ENCODE results near the gene CBLL1.

Gene CBLL1

GRCh38 chr7:107712025-107712424, 31.9 kb upstream of the CBLL1 start:
- no peaks in the 10 kb centered on the region for H3K9me2 ChIP-seq (replicated peaks; ENCODE audit: insufficient read depth, low read length)
- H3K79me2 ChIP-seq (ENCODE audit: low read length) = no peaks in the 10 kb centered on the region
- H3K4me3 ChIP-seq (ENCODE audit: low read length) = no peak overlapping the region
- no peak for DNase-seq
- H3K9me3 ChIP-seq (replicated peaks; ENCODE audit: insufficient read depth, low read length) = no peaks in the 10 kb centered on the region
- no peak overlapping the region for H3K4me2 ChIP-seq (ENCODE audit: low read depth, low read length)
- H3K9ac ChIP-seq (ENCODE audit: low read length) = no peak overlapping the region
- no peaks in the 10 kb centered on the region for H3K36me3 ChIP-seq (replicated peaks; ENCODE audit: insufficient read depth, low read length)
- no peak for TF ChIP-seq EZH2 (optimal IDR thresholded peaks at IDR 0.05; ENCODE audit: low read depth, low read length)
- no peak for TF ChIP-seq EZH2phosphoT487 (IDR thresholded peaks at IDR 0.05; ENCODE audit: low read length)
- no peak for TF ChIP-seq CTCF (IDR thresholded peaks at IDR 0.05; ENCODE audit: low read length)
- H3K4me1 ChIP-seq (ENCODE audit: low read length) = no peaks in the 10 kb centered on the region
- no peaks in the 10 kb centered on the region for H3F3A ChIP-seq (ENCODE audit: insufficient read depth, low read length)
- H4K20me1 ChIP-seq (ENCODE audit: insufficient read depth, low read length) = no peaks in the 10 kb centered on the region
- no peak overlapping the region for H2AFZ ChIP-seq (ENCODE audit: low read length)
- H3K27me3 ChIP-seq (replicated peaks; ENCODE audit: insufficient read depth, low read length) = no peaks in the 10 kb centered on the region
- no peak overlapping the region for H3K27ac ChIP-seq (ENCODE audit: low read length)

GRCh38 chr7:107712896-107713295, 31.0 kb upstream of the CBLL1 start:
- no peaks in the 10 kb centered on the region for H3K4me1 ChIP-seq (ENCODE audit: low read length)

GRCh38 chr7:107715531-107715930, 28.4 kb upstream of the CBLL1 start:
- Histone ChIP-seq H3K36me3 (replicated peaks; ENCODE audit: insufficient read depth, low read length) (no peaks in the 10 kb centered on the region), H3K9me2 (replicated peaks; ENCODE audit: insufficient read depth, low read length) (no peaks in the 10 kb centered on the region), H3K27ac (ENCODE audit: low read length) (no peak overlapping the region), H3K4me2 (ENCODE audit: low read depth, low read length) (no peak overlapping the region), H2AFZ (ENCODE audit: low read length) (no peak overlapping the region), H3K4me3 (ENCODE audit: low read length) (no peak overlapping the region), H3K9me3 (replicated peaks; ENCODE audit: insufficient read depth, low read length) (no peaks in the 10 kb centered on the region), H3K27me3 (replicated peaks; ENCODE audit: insufficient read depth, low read length) (no peaks in the 10 kb centered on the region), H3K79me2 (ENCODE audit: low read length) (no peaks in the 10 kb centered on the region), H4K20me1 (ENCODE audit: insufficient read depth, low read length) (no peaks in the 10 kb centered on the region), H3K4me1 (ENCODE audit: low read length) (no peaks in the 10 kb centered on the region), H3F3A (ENCODE audit: insufficient read depth, low read length) (no peaks in the 10 kb centered on the region), H3K9ac (ENCODE audit: low read length) (no peak overlapping the region)
- TF ChIP-seq EZH2phosphoT487 (IDR thresholded peaks at IDR 0.05; ENCODE audit: low read length) (no peak), CTCF (IDR thresholded peaks at IDR 0.05; ENCODE audit: low read length) (no peak), EZH2 (optimal IDR thresholded peaks at IDR 0.05; ENCODE audit: low read depth, low read length) (no peak)
- DNase-seq = no peak

More at GRCh38 chr7:107712896-107713295, 31.0 kb upstream of the CBLL1 start:
- no peaks in the 10 kb centered on the region for H3K9me3 ChIP-seq (replicated peaks; ENCODE audit: insufficient read depth, low read length)
- DNase-seq = no peak
- H3K27me3 ChIP-seq (replicated peaks; ENCODE audit: insufficient read depth, low read length) = no peaks in the 10 kb centered on the region
- no peak overlapping the region for H3K4me3 ChIP-seq (ENCODE audit: low read length)
- no peak overlapping the region for H3K4me2 ChIP-seq (ENCODE audit: low read depth, low read length)
- H3K27ac ChIP-seq (ENCODE audit: low read length) = no peak overlapping the region
- H2AFZ ChIP-seq (ENCODE audit: low read length) = no peak overlapping the region
- H3K9me2 ChIP-seq (replicated peaks; ENCODE audit: insufficient read depth, low read length) = no peaks in the 10 kb centered on the region
- no peaks in the 10 kb centered on the region for H3K36me3 ChIP-seq (replicated peaks; ENCODE audit: insufficient read depth, low read length)
- H3K79me2 ChIP-seq (ENCODE audit: low read length) = no peaks in the 10 kb centered on the region
- H4K20me1 ChIP-seq (ENCODE audit: insufficient read depth, low read length) = no peaks in the 10 kb centered on the region
- H3F3A ChIP-seq (ENCODE audit: insufficient read depth, low read length) = no peaks in the 10 kb centered on the region
- no peak overlapping the region for H3K9ac ChIP-seq (ENCODE audit: low read length)
- TF ChIP-seq EZH2phosphoT487 (IDR thresholded peaks at IDR 0.05; ENCODE audit: low read length) (no peak), CTCF (IDR thresholded peaks at IDR 0.05; ENCODE audit: low read length) (no peak), EZH2 (optimal IDR thresholded peaks at IDR 0.05; ENCODE audit: low read depth, low read length) (no peak)

All from MM.1S (cell line).